HG02642 (cell line): ENCODE results near the gene KIFAP3.
"Not testable (repeated sequence)": the region's sequence is repeated elsewhere in the genome, so short reads cannot be mapped to it uniquely, and the experiment has no call there.

Source experiments
- ATAC-seq: cut with Tn5 transposase; IDR thresholded peaks from one replicate; pipeline ENCODE4 v1.9.1; 2021; ENCODE audit warnings: mild to moderate bottlenecking; ENCODE audit not compliant: unreplicated experiment, poor library complexity

KIFAP3 gene

GRCh38 chr1:169892927-169893644 is 181.4 kb downstream of the KIFAP3 start:
- peak; percentile 17 for ATAC-seq

- no peak for ATAC-seq
These were observed 182.1 kb downstream of the KIFAP3 start for GRCh38 chr1:169892176-169892926.

- ATAC-seq, result no peak
These were observed 183.0 kb downstream of the KIFAP3 start for GRCh38 chr1:169891539-169891885.

GRCh38 chr1:169890761-169891538 is 183.5 kb downstream of the KIFAP3 start:
- no peak for ATAC-seq

- no peak for ATAC-seq
These were observed 184.6 kb downstream of the KIFAP3 start for GRCh38 chr1:169889871-169890270.

- no peak for ATAC-seq
These were observed 187.6 kb downstream of the KIFAP3 start for GRCh38 chr1:169886931-169887330.

- no peak for ATAC-seq
These were observed 188.1 kb downstream of the KIFAP3 start for GRCh38 chr1:169886422-169886821.

GRCh38 chr1:169885207-169885606 is 189.3 kb downstream of the KIFAP3 start:
- no peak for ATAC-seq

- ATAC-seq, result no peak
These were observed 189.9 kb downstream of the KIFAP3 start for GRCh38 chr1:169884634-169885033.

- ATAC-seq, result no peak
These were observed 192.4 kb downstream of the KIFAP3 start for GRCh38 chr1:169882039-169882511.

GRCh38 chr1:169879034-169879840 is 195.3 kb downstream of the KIFAP3 start:
- no peak for ATAC-seq

GRCh38 chr1:169878498-169878897 is 196.0 kb downstream of the KIFAP3 start:
- ATAC-seq, result no peak

GRCh38 chr1:169877800-169878491 is 196.5 kb downstream of the KIFAP3 start:
- no peak for ATAC-seq

- no peak for ATAC-seq
These were observed 200.3 kb downstream of the KIFAP3 start for GRCh38 chr1:169874229-169874628.

- ATAC-seq, result no peak
These were observed 200.8 kb downstream of the KIFAP3 start for GRCh38 chr1:169873582-169874199.

- ATAC-seq, result no peak
These were observed 201.6 kb downstream of the KIFAP3 start for GRCh38 chr1:169872906-169873305.

- not testable (repeated sequence) for ATAC-seq
These were observed 202.5 kb downstream of the KIFAP3 start for GRCh38 chr1:169871988-169872387.
